A549 (cell line): ENCODE measurements around the gene CASQ1. TPM values are rescaled to one million over a fixed set of nuclear protein-coding genes. Genes with fewer than 3 reads are reported as not detected.

Experiments
- ATAC-seq, 2 experiments: fragments of 200-7000 bp in 1 of 2; fragments of >200 bp in 1 of 2; cut with Nextera tagmentation in 1 of 2; cut with Tn5 transposase in 1 of 2; 3 replicates each; pipeline versions ENCODE4 v1.8.0 to v1.9.1; 2018 to 2020; ENCODE audit warnings: mild to moderate bottlenecking in 1 of 2, moderate library complexity in 1 of 2
- CTCF ChIA-PET: fragments of 300-600 bp; sonication (Branson Sonifier 250); formaldehyde crosslinking; extraction: SDS; loops from one replicate; lab custom pipeline; 2021; ENCODE audit warnings: antibody characterized with exemption, inconsistent platforms; lab: Yijun Ruan, JAX
- POLR2A ChIA-PET: fragments of 350-600 bp; formaldehyde crosslinking; extraction: SDS; loops from one replicate; lab custom pipeline; 2021; ENCODE audit warnings: antibody characterized with exemption, inconsistent platforms; lab: Yijun Ruan, JAX
- DNase-seq, 2 experiments: peaks; one replicate each; pipeline versions ENCODE4 v3.0.0 to v3.0.0-alpha.2; 2011 to 2016; ENCODE audit warnings: low read depth in 1 of 2, low spot score in 1 of 2
- FAIRE-seq: peaks from 2 replicates; lab custom pipeline; 2011; peaks lifted over from hg19 to GRCh38; lab: Jason Lieb, UNC
- H3K27ac ChIP-seq, 2 experiments: fragments of >200 bp; sonication (Bioruptor Twin); formaldehyde crosslinking; 3 replicates each; pipeline ENCODE4 v1.5.1; 2016 to 2017
- H3K4me1 ChIP-seq: fragments of >200 bp; sonication (Bioruptor Twin); formaldehyde crosslinking; 3 replicates; pipeline ENCODE4 v1.6.1; 2016
- H3K4me2 ChIP-seq: fragments of >200 bp; sonication (Bioruptor Twin); formaldehyde crosslinking; 3 replicates; pipeline ENCODE4 v1.6.1; 2016
- H3K4me3 ChIP-seq: fragments of >200 bp; sonication (Bioruptor Twin); formaldehyde crosslinking; 3 replicates; pipeline ENCODE4 v1.5.1; 2016
- H3K9me3 ChIP-seq: fragments of >200 bp; sonication (Bioruptor Twin); formaldehyde crosslinking; 3 replicates; pipeline ENCODE4 v1.6.1; 2016
- CHD4 ChIP-seq: fragments of 200-600 bp; sonication (generic); IDR thresholded peaks from 2 replicates; pipeline ENCODE4 v1.6.1; 2016; ENCODE audit warnings: antibody characterized with exemption, mild to moderate bottlenecking, borderline replicate concordance
- EHF ChIP-seq: fragments of 250-450 bp; sonication (Bioruptor Pico); IDR thresholded peaks from 2 replicates; pipeline ENCODE4 v1.5.0; 2020; ENCODE audit warnings: mild to moderate bottlenecking
- FOXS1 ChIP-seq: fragments of 250-450 bp; sonication (Bioruptor Pico); IDR thresholded peaks from 2 replicates; pipeline ENCODE4 v1.5.0; 2020; ENCODE audit warnings: mild to moderate bottlenecking, moderate library complexity
- JUNB ChIP-seq: fragments of >200 bp; sonication (Bioruptor Twin); formaldehyde crosslinking; IDR thresholded peaks from 2 replicates; pipeline ENCODE4 v1.6.1; 2016
- KDM1A ChIP-seq: fragments of 200-600 bp; sonication (generic); IDR thresholded peaks from 2 replicates; pipeline ENCODE4 v1.6.1; 2016; ENCODE audit warnings: low read depth, mild to moderate bottlenecking
- MAZ ChIP-seq: fragments of 150-350 bp; IDR thresholded peaks from 2 replicates; pipeline ENCODE4 v1.6.1; 2014; ENCODE audit warnings: antibody characterized with exemption, low read depth, low read length, borderline replicate concordance
- NPAS2 ChIP-seq: fragments of 250-450 bp; sonication (Bioruptor Pico); IDR thresholded peaks from 2 replicates; pipeline ENCODE4 v1.8.0; 2022; ENCODE audit warnings: mild to moderate bottlenecking, moderate library complexity, borderline replicate concordance
- NR3C1 ChIP-seq: fragments of >200 bp; sonication (Bioruptor Twin); formaldehyde crosslinking; IDR thresholded peaks from 3 replicates; pipeline ENCODE4 v1.6.1; 2017
- POLR2AphosphoS2 ChIP-seq: conservative IDR thresholded peaks from 2 replicates; pipeline ENCODE4 v1.6.1; 2012; ENCODE audit warnings: low read length, improper control_type of control experiment, inconsistent platforms
- RARB ChIP-seq: fragments of 250-450 bp; sonication (Bioruptor Pico); IDR thresholded peaks from 2 replicates; pipeline ENCODE4 v1.8.0; 2021; ENCODE audit warnings: mild to moderate bottlenecking, moderate library complexity
- SMC3 ChIP-seq: fragments of >200 bp; sonication (Bioruptor Twin); formaldehyde crosslinking; IDR thresholded peaks from 3 replicates; pipeline ENCODE4 v1.6.1; 2018; ENCODE audit warnings: inconsistent platforms
- SREBF2 ChIP-seq: fragments of 450-650 bp; IDR thresholded peaks from 2 replicates; pipeline ENCODE4 v1.6.1; 2014; ENCODE audit warnings: mild to moderate bottlenecking, moderate library complexity
- ZNF302 ChIP-seq: fragments of 250-450 bp; sonication (Bioruptor Pico); IDR thresholded peaks from 2 replicates; pipeline ENCODE4 v1.9.0; 2021; ENCODE audit warnings: inconsistent platforms, mild to moderate bottlenecking, moderate library complexity
- WGBS: methylation state at CpG from one replicate; pipeline ENCODE4 v1.1.6; 2017; ENCODE audit errors: missing lambda C conversion rate; 5-methylcytosine and 5-hydroxymethylcytosine counted together
- polyA plus RNA-seq, 4 experiments: library from polyadenylated mRNA; depleted of rRNA in 3 of 4; stranded (reverse); fragments of >200 nt; fragmentation: RNase III in 1 of 4; extraction: RNeasy Plus Mini Kit Qiagen cat#74134 plus additional on column Dnase treatment in 1 of 4; gene quantifications; 2 replicates in 3 of 4; 3 replicates in 1 of 4; pipeline ENCODE4 v1.2.3, GENCODE V29; 2011 to 2017
- TF ChIP-seq, protein P1 (sequence below): fragments of >200 bp; sonication (Bioruptor Twin); formaldehyde crosslinking; IDR thresholded peaks from 2 replicates; pipeline ENCODE4 v1.6.1; 2016
- TF ChIP-seq, protein P2 (sequence below): fragments of >200 bp; sonication (Bioruptor Twin); formaldehyde crosslinking; IDR thresholded peaks from 3 replicates; pipeline ENCODE4 v1.5.1; 2016
- TF ChIP-seq, protein P3 (sequence below): IDR thresholded peaks from 2 replicates; pipeline ENCODE4 v1.6.1; 2012
- TF ChIP-seq, protein P4 (sequence below): IDR thresholded peaks from 2 replicates; pipeline ENCODE4 v1.6.1; 2012

The CASQ1 gene
- polyA plus RNA-seq, 2 of the 4 experiments (the other 2 are of a cell fraction) = 0.04 to 0.08 TPM

DNA sequence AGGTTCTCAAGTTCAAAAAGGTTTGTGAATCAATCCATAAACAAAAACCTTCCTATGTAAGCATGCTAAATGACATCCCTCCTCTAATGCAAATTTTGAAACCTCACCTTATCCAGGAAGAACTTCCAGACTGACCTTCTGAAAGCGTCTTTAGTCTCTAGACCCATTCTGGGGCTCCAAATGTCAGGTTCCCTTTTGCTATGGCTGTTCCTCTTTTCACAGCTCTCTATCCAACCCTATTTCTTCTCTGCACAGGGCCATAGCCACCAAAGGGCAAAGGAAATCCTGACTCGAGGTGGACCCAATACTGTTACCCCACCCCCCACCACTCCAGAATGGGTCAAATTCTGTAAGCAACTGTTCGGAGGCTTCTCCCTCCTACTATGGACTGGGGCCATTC, 35.6 kb upstream of the CASQ1 start:
- no peak for ATAC-seq
- POLR2A ChIA-PET = no interaction called here
- no peaks in the 10 kb centered on the region for H3K9me3 ChIP-seq
- peaks cover 8% of the 10 kb centered on the region; the same call in 2 of the 3 replicates for H3K4me1 ChIP-seq
- H3K4me2 ChIP-seq = no peak overlapping the region
- TF ChIP-seq FOXS1 (CRISPR knock-in tag) = no peak
- TF ChIP-seq NR3C1 = no peak
- no peak for TF ChIP-seq JUNB
- no peak for TF ChIP-seq SMC3
- TF ChIP-seq, all 56 proteins: peak for 0
- Histone ChIP-seq H3K27ac (no peak overlapping the region), H3K4me3 (no peak overlapping the region)
- CTCF ChIA-PET = interaction anchor here (2.6 kb wide), 1 partner anchor 54 kb away, joined by 8 read pairs; no protein-coding TSS in a partner anchor
- no peak for FAIRE-seq
- no peak for DNase-seq
- WGBS = 50% methylated on average over 2 of the region's 3 CpGs

DNA sequence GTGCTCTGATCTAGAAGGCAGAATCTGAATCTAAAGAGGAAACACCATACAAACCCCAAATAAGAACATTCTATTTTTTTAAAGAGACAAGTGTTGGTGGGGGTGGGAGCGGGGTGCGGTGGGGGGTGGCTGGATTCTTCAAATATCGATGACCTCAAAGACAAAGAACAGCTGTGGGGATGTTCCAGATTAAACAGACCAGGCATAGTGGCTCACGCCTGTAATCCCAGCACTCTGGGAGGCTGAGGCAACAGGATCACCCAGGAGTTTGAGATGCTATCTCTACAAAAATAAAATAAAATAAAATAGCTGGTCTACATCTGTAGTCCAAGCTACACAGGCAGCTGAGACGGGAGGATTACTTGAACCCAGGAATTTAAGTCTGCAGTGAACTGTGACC, 34.0 kb upstream of the CASQ1 start:
- peaks cover 7% of the 10 kb centered on the region; the same call in 1 of the 3 replicates for H3K4me1 ChIP-seq
- H3K4me3 ChIP-seq = no peak overlapping the region
- no peak overlapping the region for H3K27ac ChIP-seq
- CTCF ChIA-PET = interaction anchor here (0.8 to 2.6 kb wide), 6 partner anchors 35 to 260 kb away, joined by 3 to 8 read pairs (median 5); no protein-coding TSS in a partner anchor
- no peak overlapping the region for H3K4me2 ChIP-seq
- TF ChIP-seq MAZ (no peak), NPAS2 (CRISPR knock-in tag) (no peak), KDM1A (no peak), SREBF2 (no peak), POLR2AphosphoS2 (no peak), CHD4 (no peak), ZNF302 (no peak)
- TF ChIP-seq, protein P1, sequence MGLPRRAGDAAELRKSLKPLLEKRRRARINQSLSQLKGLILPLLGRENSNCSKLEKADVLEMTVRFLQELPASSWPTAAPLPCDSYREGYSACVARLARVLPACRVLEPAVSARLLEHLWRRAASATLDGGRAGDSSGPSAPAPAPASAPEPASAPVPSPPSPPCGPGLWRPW = no peak
- TF ChIP-seq, protein P2, sequence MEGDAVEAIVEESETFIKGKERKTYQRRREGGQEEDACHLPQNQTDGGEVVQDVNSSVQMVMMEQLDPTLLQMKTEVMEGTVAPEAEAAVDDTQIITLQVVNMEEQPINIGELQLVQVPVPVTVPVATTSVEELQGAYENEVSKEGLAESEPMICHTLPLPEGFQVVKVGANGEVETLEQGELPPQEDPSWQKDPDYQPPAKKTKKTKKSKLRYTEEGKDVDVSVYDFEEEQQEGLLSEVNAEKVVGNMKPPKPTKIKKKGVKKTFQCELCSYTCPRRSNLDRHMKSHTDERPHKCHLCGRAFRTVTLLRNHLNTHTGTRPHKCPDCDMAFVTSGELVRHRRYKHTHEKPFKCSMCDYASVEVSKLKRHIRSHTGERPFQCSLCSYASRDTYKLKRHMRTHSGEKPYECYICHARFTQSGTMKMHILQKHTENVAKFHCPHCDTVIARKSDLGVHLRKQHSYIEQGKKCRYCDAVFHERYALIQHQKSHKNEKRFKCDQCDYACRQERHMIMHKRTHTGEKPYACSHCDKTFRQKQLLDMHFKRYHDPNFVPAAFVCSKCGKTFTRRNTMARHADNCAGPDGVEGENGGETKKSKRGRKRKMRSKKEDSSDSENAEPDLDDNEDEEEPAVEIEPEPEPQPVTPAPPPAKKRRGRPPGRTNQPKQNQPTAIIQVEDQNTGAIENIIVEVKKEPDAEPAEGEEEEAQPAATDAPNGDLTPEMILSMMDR = no peak
- TF ChIP-seq, protein P3, sequence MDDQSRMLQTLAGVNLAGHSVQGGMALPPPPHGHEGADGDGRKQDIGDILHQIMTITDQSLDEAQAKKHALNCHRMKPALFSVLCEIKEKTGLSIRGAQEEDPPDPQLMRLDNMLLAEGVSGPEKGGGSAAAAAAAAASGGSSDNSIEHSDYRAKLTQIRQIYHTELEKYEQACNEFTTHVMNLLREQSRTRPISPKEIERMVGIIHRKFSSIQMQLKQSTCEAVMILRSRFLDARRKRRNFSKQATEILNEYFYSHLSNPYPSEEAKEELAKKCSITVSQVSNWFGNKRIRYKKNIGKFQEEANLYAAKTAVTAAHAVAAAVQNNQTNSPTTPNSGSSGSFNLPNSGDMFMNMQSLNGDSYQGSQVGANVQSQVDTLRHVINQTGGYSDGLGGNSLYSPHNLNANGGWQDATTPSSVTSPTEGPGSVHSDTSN = no peak
- TF ChIP-seq, all 56 proteins: peak for 0
- POLR2A ChIA-PET = no interaction called here
- H3K9me3 ChIP-seq = no peaks in the 10 kb centered on the region
- FAIRE-seq = no peak
- no peak for DNase-seq
- 42% methylated on average over 5 of the region's 5 CpGs for WGBS
- no peak for ATAC-seq

DNA sequence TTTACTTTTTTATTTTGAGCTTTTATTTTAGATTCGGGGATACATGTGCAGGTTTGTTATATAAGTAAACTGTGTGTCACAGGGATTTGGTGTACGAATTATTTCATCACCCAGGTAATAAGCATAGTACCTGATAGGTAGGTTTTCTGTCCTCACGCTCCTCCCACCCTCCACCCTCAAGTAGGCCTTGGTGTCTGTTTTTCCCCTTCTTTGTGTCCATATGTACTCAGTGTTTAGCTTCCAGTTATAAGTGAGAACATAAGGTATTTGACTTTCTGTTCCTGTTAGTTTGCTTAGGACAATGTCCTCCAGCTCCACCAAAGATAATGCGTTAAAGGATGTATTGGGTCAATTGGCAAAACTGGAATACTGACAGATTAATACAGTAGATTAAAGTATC, 33.2 kb upstream of the CASQ1 start:
- POLR2A ChIA-PET = no interaction called here
- H3K4me1 ChIP-seq = peaks cover 7% of the 10 kb centered on the region; the same call in 1 of the 3 replicates
- H3K9me3 ChIP-seq = no peaks in the 10 kb centered on the region
- FAIRE-seq = peak; percentile 18
- no peak for DNase-seq
- CTCF ChIA-PET = interaction anchor here (0.8 to 2.6 kb wide), 6 partner anchors 34 to 259 kb away, joined by 3 to 8 read pairs (median 5); no protein-coding TSS in a partner anchor
- H3K4me3 ChIP-seq = no peak overlapping the region
- WGBS = 61% methylated on average over 4 of the region's 4 CpGs
- no peak overlapping the region for H3K4me2 ChIP-seq
- no peak overlapping the region for H3K27ac ChIP-seq
- TF ChIP-seq RARB (CRISPR knock-in tag) (no peak), EHF (CRISPR knock-in tag) (no peak)
- no peak for ATAC-seq

DNA sequence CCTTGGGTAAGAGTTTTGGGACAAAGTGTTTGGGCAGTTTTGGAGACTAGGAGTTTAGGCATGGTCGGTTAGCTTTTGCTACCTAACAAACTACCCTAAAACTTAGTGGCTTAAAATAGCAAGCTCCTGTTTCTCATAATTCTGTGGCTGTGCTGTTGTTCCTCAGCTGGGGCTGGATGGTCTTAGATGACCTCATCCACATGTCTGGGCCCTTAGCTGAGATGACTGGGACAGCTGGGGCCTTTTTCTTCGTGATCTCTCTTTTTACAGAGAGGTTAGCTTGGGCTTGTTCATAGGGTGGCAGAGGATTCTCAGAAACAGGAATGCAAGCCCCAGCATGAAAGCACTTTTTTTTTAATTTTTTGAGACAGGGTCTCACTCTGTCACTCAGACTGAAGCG, 32.3 kb upstream of the CASQ1 start:
- no peak overlapping the region for H3K27ac ChIP-seq
- TF ChIP-seq, protein P4, sequence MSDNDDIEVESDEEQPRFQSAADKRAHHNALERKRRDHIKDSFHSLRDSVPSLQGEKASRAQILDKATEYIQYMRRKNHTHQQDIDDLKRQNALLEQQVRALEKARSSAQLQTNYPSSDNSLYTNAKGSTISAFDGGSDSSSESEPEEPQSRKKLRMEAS = no peak
- TF ChIP-seq, protein P2 = no peak
- TF ChIP-seq, all 56 proteins: peak for 0
- ATAC-seq (no peak), FAIRE-seq (no peak), DNase-seq (no peak)
- H3K4me1 ChIP-seq = peaks cover 7% of the 10 kb centered on the region; the same call in 1 of the 3 replicates
- no peak overlapping the region for H3K4me3 ChIP-seq
- WGBS = 76% methylated on average over 3 of the region's 3 CpGs
- ChIA-PET POLR2A (no interaction called here), CTCF (interaction anchor here (1.1 to 2.3 kb wide), 3 partner anchors 9 to 44 kb away, joined by 3 to 10 read pairs (median 8); no protein-coding TSS in a partner anchor)
- H3K9me3 ChIP-seq = no peaks in the 10 kb centered on the region
- H3K4me2 ChIP-seq = no peak overlapping the region
